Measurements from ENCODE around the gene NAT16. TPM values are rescaled to one million over a fixed set of nuclear protein-coding genes. Genes with fewer than 3 reads are reported as not detected.
A peak's percentile ranks its signal among the peaks of the same experiment; 100 is the strongest.

NAT16 gene
- total RNA-seq, 1 experiment from 2014 or later, result not detected

- Mint-ChIP-seq H3K4me3 (ENCODE audit: low read depth, unreplicated experiment) (peak overlapping the region; percentile 70), H3K27me3 (ENCODE audit: unreplicated experiment) (peaks cover 43% of the 10 kb centered on the region), H3K36me3 (ENCODE audit: insufficient read depth, unreplicated experiment) (peaks cover 62% of the 10 kb centered on the region), H3K9me3 (ENCODE audit: low read depth, unreplicated experiment) (no peaks in the 10 kb centered on the region), H3K27ac (ENCODE audit: unreplicated experiment) (no peak overlapping the region), H3K4me1 (ENCODE audit: low read depth, unreplicated experiment) (peaks cover 35% of the 10 kb centered on the region)
- CTCF ChIA-PET, result interaction anchor here (1.2 kb wide), 1 partner anchor 20 kb away, joined by 3 read pairs; no protein-coding TSS in a partner anchor
- BruUV-seq (replicated peaks), result no TSS peak
- intact Hi-C loops (cut with micrococcal nuclease; ENCODE audit: unreplicated experiment), result no loop called here
- TF ChIP-seq, protein P1, sequence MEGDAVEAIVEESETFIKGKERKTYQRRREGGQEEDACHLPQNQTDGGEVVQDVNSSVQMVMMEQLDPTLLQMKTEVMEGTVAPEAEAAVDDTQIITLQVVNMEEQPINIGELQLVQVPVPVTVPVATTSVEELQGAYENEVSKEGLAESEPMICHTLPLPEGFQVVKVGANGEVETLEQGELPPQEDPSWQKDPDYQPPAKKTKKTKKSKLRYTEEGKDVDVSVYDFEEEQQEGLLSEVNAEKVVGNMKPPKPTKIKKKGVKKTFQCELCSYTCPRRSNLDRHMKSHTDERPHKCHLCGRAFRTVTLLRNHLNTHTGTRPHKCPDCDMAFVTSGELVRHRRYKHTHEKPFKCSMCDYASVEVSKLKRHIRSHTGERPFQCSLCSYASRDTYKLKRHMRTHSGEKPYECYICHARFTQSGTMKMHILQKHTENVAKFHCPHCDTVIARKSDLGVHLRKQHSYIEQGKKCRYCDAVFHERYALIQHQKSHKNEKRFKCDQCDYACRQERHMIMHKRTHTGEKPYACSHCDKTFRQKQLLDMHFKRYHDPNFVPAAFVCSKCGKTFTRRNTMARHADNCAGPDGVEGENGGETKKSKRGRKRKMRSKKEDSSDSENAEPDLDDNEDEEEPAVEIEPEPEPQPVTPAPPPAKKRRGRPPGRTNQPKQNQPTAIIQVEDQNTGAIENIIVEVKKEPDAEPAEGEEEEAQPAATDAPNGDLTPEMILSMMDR (IDR thresholded peaks at IDR 0.05; ENCODE audit: unreplicated experiment), result no peak
- peak; percentile 45 for DNase-seq
Observed at GRCh38 chr7:101164071-101164840, 15.8 kb downstream of the NAT16 start.

DNA sequence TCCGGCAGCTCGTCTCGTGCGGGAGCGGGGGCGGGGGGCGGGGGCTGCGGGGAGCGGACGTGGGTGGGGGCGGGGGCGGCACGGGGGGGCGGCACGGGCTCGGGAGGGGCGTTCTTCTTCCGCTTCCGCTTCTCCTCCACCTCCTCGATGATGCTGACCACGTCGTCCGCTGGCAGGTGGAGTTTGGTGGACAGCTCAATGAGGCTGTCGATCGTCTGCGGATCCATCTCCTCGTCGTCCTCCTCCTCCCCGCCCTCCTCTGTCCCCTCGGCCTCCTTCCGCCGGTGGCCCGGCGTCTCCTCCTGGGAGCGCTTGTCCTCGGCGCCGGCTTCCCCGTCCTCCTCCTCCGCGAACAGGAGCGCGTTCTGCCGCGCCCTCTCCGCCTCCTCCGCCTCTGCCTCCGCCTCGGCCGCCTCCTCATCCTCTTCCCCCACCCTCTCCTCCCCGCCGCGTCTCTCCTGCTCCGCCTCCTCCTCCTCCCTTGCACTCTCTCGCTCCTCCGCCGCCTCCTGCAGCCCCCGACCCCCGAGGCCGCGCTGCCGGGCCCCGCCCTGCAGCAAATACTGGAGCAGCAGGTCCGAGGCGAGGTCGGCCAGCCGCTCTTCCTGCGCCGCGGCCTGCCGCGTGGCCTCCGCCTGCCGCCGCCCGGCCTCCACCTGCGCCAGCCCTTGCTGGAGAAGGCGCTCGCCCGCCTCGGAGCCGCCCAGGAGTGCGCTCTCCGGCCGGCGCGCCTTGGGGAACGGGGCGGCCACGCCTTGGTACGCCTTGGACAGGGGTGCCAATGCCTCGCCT lies 16.6 kb downstream of the NAT16 start:
- no peaks in the 10 kb centered on the region for H3K9me3 Mint-ChIP-seq (ENCODE audit: low read depth, unreplicated experiment)
- CTCF ChIA-PET, result interaction anchor here (1.2 kb wide), 1 partner anchor 19 kb away, joined by 3 read pairs; no protein-coding TSS in a partner anchor
- peaks cover 36% of the 10 kb centered on the region for H3K27me3 Mint-ChIP-seq (ENCODE audit: unreplicated experiment)
- no peak overlapping the region for H3K27ac Mint-ChIP-seq (ENCODE audit: unreplicated experiment)
- H3K36me3 Mint-ChIP-seq (ENCODE audit: insufficient read depth, unreplicated experiment), result peaks cover 58% of the 10 kb centered on the region
- TF ChIP-seq, protein P1 (IDR thresholded peaks at IDR 0.05; ENCODE audit: unreplicated experiment), result no peak
- peaks cover 28% of the 10 kb centered on the region for H3K4me1 Mint-ChIP-seq (ENCODE audit: low read depth, unreplicated experiment)
- peak; percentile 44 for DNase-seq
- peak overlapping the region; percentile 70 for H3K4me3 Mint-ChIP-seq (ENCODE audit: low read depth, unreplicated experiment)
- intact Hi-C loops (cut with micrococcal nuclease; ENCODE audit: unreplicated experiment), result no loop called here
- no TSS peak for BruUV-seq (replicated peaks)

DNA sequence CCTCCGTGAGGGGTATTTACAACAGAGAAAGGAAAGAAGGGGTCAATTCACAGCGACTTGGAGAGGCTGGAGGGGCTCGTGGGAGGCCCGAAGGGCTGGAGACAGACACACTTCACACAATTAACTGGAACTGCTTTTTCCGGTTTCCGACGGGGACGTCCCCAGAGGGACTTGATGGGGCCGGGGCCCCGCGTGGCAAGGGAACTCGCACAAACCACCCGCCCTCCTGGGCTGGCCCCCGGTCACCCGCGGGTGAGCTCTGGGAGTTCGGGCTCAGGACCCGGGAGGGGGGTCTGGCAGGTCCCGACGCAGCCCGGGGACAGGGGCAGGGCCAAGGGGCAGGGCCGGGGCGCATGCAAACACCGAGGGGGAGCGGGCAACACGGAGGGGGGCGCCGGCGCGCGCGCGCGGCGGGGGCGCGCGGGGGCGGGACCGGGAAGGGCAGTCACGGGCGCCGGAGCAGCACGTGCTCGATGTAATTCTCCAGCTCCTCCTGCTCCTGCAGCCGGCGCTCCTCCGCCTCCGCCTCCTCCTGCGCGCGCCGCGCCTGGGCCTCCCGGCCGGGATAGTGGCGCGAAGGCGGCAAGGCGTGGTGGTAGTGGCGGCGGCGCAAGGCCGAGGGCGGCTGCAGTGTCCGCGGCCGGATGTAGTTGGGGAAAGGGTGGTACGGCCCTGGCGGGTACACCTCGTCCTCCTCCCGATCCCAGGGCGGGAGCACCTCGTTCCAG lies 17.4 kb downstream of the NAT16 start:
- Mint-ChIP-seq H3K27ac (ENCODE audit: unreplicated experiment) (no peak overlapping the region), H3K27me3 (ENCODE audit: unreplicated experiment) (peaks cover 28% of the 10 kb centered on the region), H3K4me3 (ENCODE audit: low read depth, unreplicated experiment) (peak overlapping the region; percentile 70), H3K4me1 (ENCODE audit: low read depth, unreplicated experiment) (peaks cover 20% of the 10 kb centered on the region), H3K9me3 (ENCODE audit: low read depth, unreplicated experiment) (no peaks in the 10 kb centered on the region), H3K36me3 (ENCODE audit: insufficient read depth, unreplicated experiment) (peaks cover 55% of the 10 kb centered on the region)
- intact Hi-C loops (cut with micrococcal nuclease; ENCODE audit: unreplicated experiment), result no loop called here
- CTCF ChIA-PET, result no interaction called here
- peak; percentile 55 for DNase-seq
- TF ChIP-seq, protein P1 (IDR thresholded peaks at IDR 0.05; ENCODE audit: unreplicated experiment), result no peak
- no TSS peak for BruUV-seq (replicated peaks)

Data from Calu3 (cell line).